Measurements from ENCODE around the gene GAB4. TPM values are rescaled to one million over a fixed set of nuclear protein-coding genes. Genes with fewer than 3 reads are reported as not detected.

Gene GAB4
- total RNA-seq, 1 donor from 2014 or later, result not detected

GRCh38 chr22:16972311-16972710 is 35.7 kb downstream of the GAB4 start:
- TF ChIP-seq CTCF (conservative IDR thresholded peaks at IDR 0.05; ENCODE audit: low read depth, low read length), result no peak
- DNase-seq (ENCODE audit: low read depth), result no peak

GRCh38 chr22:16970446-16970845 is 37.6 kb downstream of the GAB4 start:
- TF ChIP-seq CTCF (conservative IDR thresholded peaks at IDR 0.05; ENCODE audit: low read depth, low read length), result no peak
- no peak for DNase-seq (ENCODE audit: low read depth)
- H3K4me3 ChIP-seq (ENCODE audit: low read depth, low read length), result no peak overlapping the region

More at GRCh38 chr22:16972311-16972710, 35.7 kb downstream of the GAB4 start:
- no peak overlapping the region for H3K4me3 ChIP-seq (ENCODE audit: low read depth, low read length)

GRCh38 chr22:16969508-16970327 is 38.3 kb downstream of the GAB4 start:
- no peak for DNase-seq (ENCODE audit: low read depth)
- no peak overlapping the region for H3K4me3 ChIP-seq (ENCODE audit: low read depth, low read length)
- TF ChIP-seq CTCF (conservative IDR thresholded peaks at IDR 0.05; ENCODE audit: low read depth, low read length), result no peak

GRCh38 chr22:16968218-16968595 is 39.8 kb downstream of the GAB4 start:
- TF ChIP-seq CTCF (conservative IDR thresholded peaks at IDR 0.05; ENCODE audit: low read depth, low read length), result no peak
- no peak overlapping the region for H3K4me3 ChIP-seq (ENCODE audit: low read depth, low read length)
- DNase-seq (ENCODE audit: low read depth), result no peak

- DNase-seq (ENCODE audit: low read depth), result no peak
- H3K4me3 ChIP-seq (ENCODE audit: low read depth, low read length), result no peak overlapping the region
- no peak for TF ChIP-seq CTCF (conservative IDR thresholded peaks at IDR 0.05; ENCODE audit: low read depth, low read length)
These were observed 40.4 kb downstream of the GAB4 start for GRCh38 chr22:16967453-16968217.

GRCh38 chr22:16966251-16966650 is 41.8 kb downstream of the GAB4 start:
- no peak for TF ChIP-seq CTCF (conservative IDR thresholded peaks at IDR 0.05; ENCODE audit: low read depth, low read length)
- no peak overlapping the region for H3K4me3 ChIP-seq (ENCODE audit: low read depth, low read length)
- DNase-seq (ENCODE audit: low read depth), result no peak

All from epithelial cell of proximal tubule (primary cell).